ENCODE measurements around the gene CALHM3.

GRCh38 chr10:103495321-103495720 lies 16.3 kb upstream of the CALHM3 start:
- TF ChIP-seq CTCF (conservative IDR thresholded peaks at IDR 0.05; ENCODE audit: low read depth, low read length) (no peak), EZH2 (IDR thresholded peaks at IDR 0.05; ENCODE audit: low read length, unreplicated experiment) (no peak), EZH2phosphoT487 (IDR thresholded peaks at IDR 0.05; ENCODE audit: borderline replicate concordance, low read length) (no peak)

Data from PC-3 (cell line).